Chondrocyte (in vitro differentiated cells): ENCODE results near the gene CTNNA1. TPM values are rescaled to one million over a fixed set of nuclear protein-coding genes. Genes with fewer than 3 reads are reported as not detected.

Experiments
- DNase-seq: peaks from one replicate; pipeline ENCODE4 v3.0.0; 2021; ENCODE audit warnings: mixed read lengths, low spot score
- H3K27ac Mint-ChIP-seq: one replicate; pipeline ENCODE4 v1.8.0; 2021; ENCODE audit warnings: mild to moderate bottlenecking, moderate library complexity, mixed read lengths; ENCODE audit not compliant: unreplicated experiment
- H3K27me3 Mint-ChIP-seq: 2 replicates; pipeline ENCODE4 v1.8.0; 2021; ENCODE audit warnings: low read depth, mixed read lengths
- H3K36me3 Mint-ChIP-seq: 2 replicates; pipeline ENCODE4 v1.8.0; 2021; ENCODE audit warnings: low read depth, mixed read lengths
- H3K4me1 Mint-ChIP-seq: 2 replicates; pipeline ENCODE4 v1.8.0; 2021; ENCODE audit warnings: low read depth, mild to moderate bottlenecking, mixed read lengths
- H3K4me3 Mint-ChIP-seq: one replicate; pipeline ENCODE4 v1.8.0; 2021; ENCODE audit warnings: mild to moderate bottlenecking, moderate library complexity, mixed read lengths; ENCODE audit not compliant: unreplicated experiment
- H3K9me3 Mint-ChIP-seq: 2 replicates; pipeline ENCODE4 v1.8.0; 2021; ENCODE audit warnings: low read depth, mixed read lengths
- CTCF ChIP-seq: fragments of 200-600 bp; sonication (generic); IDR thresholded peaks from 2 replicates; pipeline ENCODE4 v1.5.0; 2021; ENCODE audit warnings: antibody characterized with exemption, mild to moderate bottlenecking, moderate library complexity
- total RNA-seq: library from RNA; stranded (reverse); gene quantifications from 3 replicates; pipeline ENCODE4 v1.2.1, GENCODE V29; 2021

The CTNNA1 gene
- total RNA-seq, 1 donor from 2014 or later = 397 TPM

GRCh38 chr5:138717399-138717798 is 35.8 kb upstream of the CTNNA1 start:
- no peak for DNase-seq
- peaks cover 6% of the 10 kb centered on the region for H3K4me1 Mint-ChIP-seq
- no peak for TF ChIP-seq CTCF
- no peaks in the 10 kb centered on the region for H3K36me3 Mint-ChIP-seq
- no peak overlapping the region for H3K27ac Mint-ChIP-seq
- H3K9me3 Mint-ChIP-seq = no peaks in the 10 kb centered on the region
- H3K27me3 Mint-ChIP-seq = peaks cover 5% of the 10 kb centered on the region
- H3K4me3 Mint-ChIP-seq = no peak overlapping the region

GRCh38 chr5:138719811-138720210 is 33.4 kb upstream of the CTNNA1 start:
- H3K4me3 Mint-ChIP-seq = no peak overlapping the region
- peaks cover 9% of the 10 kb centered on the region for H3K4me1 Mint-ChIP-seq
- no peaks in the 10 kb centered on the region for H3K9me3 Mint-ChIP-seq
- H3K36me3 Mint-ChIP-seq = no peaks in the 10 kb centered on the region
- H3K27ac Mint-ChIP-seq = no peak overlapping the region
- no peak for DNase-seq
- TF ChIP-seq CTCF = no peak
- H3K27me3 Mint-ChIP-seq = peaks cover 3% of the 10 kb centered on the region

GRCh38 chr5:138720840-138721239 is 32.4 kb upstream of the CTNNA1 start:
- no peak for DNase-seq
- no peaks in the 10 kb centered on the region for H3K9me3 Mint-ChIP-seq
- H3K36me3 Mint-ChIP-seq = no peaks in the 10 kb centered on the region
- no peak overlapping the region for H3K4me3 Mint-ChIP-seq
- TF ChIP-seq CTCF = no peak
- H3K4me1 Mint-ChIP-seq = peaks cover 18% of the 10 kb centered on the region
- peaks cover 3% of the 10 kb centered on the region for H3K27me3 Mint-ChIP-seq
- no peak overlapping the region for H3K27ac Mint-ChIP-seq

DNA sequence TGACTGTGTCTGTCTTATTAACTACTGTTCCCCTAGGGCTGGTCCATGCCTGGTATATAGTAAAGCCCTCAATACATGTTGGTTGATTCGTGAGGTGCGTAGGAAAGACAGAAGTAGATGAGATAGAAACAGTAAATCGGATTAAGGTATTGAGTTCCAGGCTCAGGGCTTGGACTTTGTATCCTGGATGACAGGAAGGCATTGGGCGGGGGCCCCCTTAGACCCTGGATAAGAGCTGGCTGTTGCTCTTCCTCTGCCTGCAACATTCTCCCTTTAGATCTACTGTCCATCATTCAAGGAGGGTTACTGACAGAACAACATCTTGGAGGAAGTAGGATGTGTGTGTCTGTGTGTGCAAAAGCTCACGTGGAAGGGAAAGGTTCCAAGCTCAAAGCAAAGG is 31.2 kb upstream of the CTNNA1 start:
- Mint-ChIP-seq H3K4me1 (peaks cover 16% of the 10 kb centered on the region), H3K36me3 (no peaks in the 10 kb centered on the region), H3K9me3 (no peaks in the 10 kb centered on the region), H3K4me3 (no peak overlapping the region), H3K27ac (no peak overlapping the region), H3K27me3 (peaks cover 3% of the 10 kb centered on the region)
- TF ChIP-seq CTCF = no peak
- DNase-seq = no peak

DNA sequence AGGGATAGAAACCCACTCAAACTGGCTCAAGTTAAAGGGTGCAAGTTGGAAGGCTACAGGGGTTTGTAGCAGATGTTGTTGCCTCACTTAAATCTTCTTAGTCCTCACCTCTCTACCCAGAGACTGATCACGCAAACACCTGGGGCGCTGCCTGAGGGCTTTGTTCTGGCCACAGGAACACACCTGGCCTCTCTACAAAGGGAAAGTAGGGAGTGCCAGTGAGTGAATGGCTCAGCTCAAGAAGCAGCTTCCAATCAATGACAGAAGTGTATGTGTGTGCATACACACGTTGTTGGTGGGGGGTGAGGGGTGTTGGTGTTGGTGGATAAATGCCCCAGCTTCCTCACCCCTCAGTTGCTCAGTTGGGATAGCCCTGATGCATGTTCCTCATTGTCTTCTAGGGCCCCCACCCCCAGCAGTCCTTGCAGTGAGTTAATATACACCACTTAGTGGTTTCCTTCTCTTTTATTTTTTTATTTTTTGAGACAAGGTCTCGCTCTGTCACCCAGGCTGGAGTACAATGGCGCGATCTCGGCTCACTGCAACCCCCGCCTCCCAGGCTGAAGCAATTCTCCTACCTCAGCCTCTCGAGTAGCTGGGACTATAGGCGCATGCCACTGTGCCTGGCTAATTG is 30.6 kb upstream of the CTNNA1 start:
- no peaks in the 10 kb centered on the region for H3K36me3 Mint-ChIP-seq
- H3K27me3 Mint-ChIP-seq = peaks cover 3% of the 10 kb centered on the region
- no peak overlapping the region for H3K4me3 Mint-ChIP-seq
- no peak for TF ChIP-seq CTCF
- no peaks in the 10 kb centered on the region for H3K9me3 Mint-ChIP-seq
- DNase-seq = no peak
- no peak overlapping the region for H3K27ac Mint-ChIP-seq
- H3K4me1 Mint-ChIP-seq = peaks cover 16% of the 10 kb centered on the region
